ENCODE results near the gene AK8. TPM values are rescaled to one million over a fixed set of nuclear protein-coding genes. Genes with fewer than 3 reads are reported as not detected.

The AK8 gene
- total RNA-seq, 1 donor from 2014 or later, result 2.1 TPM

DNA sequence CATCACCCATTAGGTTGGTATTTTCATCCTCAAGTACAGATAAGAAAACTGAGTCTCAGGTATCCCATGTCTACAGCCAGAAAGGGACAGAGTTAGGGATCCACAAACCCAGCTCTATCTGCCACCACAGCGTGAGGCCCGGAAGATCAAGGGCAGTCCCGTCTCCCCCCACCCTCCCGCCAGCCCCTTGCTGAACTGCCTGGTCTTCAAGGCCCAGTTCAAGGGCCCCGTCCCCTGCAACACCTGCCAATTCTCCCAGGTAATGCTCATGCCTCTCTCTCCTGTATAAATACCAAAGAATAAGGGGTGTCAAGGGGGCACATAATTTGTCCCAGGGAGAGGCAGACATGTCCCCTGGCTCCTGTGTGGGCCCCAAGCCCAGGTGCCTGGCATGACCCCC, 50.7 kb downstream of the AK8 start:
- Mint-ChIP-seq H3K36me3 (no peaks in the 10 kb centered on the region), H3K27me3 (ENCODE audit: low read depth) (peaks cover 13% of the 10 kb centered on the region)

GRCh38 chr9:132826621-132827365, 51.3 kb downstream of the AK8 start:
- Mint-ChIP-seq H3K9me3 (no peaks in the 10 kb centered on the region), H3K27ac (no peak overlapping the region), H3K36me3 (no peaks in the 10 kb centered on the region), H3K4me1 (no peaks in the 10 kb centered on the region), H3K4me3 (no peak overlapping the region), H3K27me3 (ENCODE audit: low read depth) (peaks cover 13% of the 10 kb centered on the region)
- TF ChIP-seq, protein P1, sequence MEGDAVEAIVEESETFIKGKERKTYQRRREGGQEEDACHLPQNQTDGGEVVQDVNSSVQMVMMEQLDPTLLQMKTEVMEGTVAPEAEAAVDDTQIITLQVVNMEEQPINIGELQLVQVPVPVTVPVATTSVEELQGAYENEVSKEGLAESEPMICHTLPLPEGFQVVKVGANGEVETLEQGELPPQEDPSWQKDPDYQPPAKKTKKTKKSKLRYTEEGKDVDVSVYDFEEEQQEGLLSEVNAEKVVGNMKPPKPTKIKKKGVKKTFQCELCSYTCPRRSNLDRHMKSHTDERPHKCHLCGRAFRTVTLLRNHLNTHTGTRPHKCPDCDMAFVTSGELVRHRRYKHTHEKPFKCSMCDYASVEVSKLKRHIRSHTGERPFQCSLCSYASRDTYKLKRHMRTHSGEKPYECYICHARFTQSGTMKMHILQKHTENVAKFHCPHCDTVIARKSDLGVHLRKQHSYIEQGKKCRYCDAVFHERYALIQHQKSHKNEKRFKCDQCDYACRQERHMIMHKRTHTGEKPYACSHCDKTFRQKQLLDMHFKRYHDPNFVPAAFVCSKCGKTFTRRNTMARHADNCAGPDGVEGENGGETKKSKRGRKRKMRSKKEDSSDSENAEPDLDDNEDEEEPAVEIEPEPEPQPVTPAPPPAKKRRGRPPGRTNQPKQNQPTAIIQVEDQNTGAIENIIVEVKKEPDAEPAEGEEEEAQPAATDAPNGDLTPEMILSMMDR (IDR thresholded peaks at IDR 0.05; ENCODE audit: unreplicated experiment), result no peak
- no peak for DNase-seq (ENCODE audit: low spot score in 2 of 2, unreplicated experiment in 2 of 2)

More for the DNA sequence above, 50.7 kb downstream of the AK8 start:
- H3K27ac Mint-ChIP-seq, result no peak overlapping the region
- TF ChIP-seq, protein P1 (IDR thresholded peaks at IDR 0.05; ENCODE audit: unreplicated experiment), result no peak
- H3K4me1 Mint-ChIP-seq, result peaks cover 2% of the 10 kb centered on the region
- no peaks in the 10 kb centered on the region for H3K9me3 Mint-ChIP-seq
- H3K4me3 Mint-ChIP-seq, result no peak overlapping the region
- DNase-seq (ENCODE audit: low spot score in 2 of 2, unreplicated experiment in 2 of 2), result no peak

DNA sequence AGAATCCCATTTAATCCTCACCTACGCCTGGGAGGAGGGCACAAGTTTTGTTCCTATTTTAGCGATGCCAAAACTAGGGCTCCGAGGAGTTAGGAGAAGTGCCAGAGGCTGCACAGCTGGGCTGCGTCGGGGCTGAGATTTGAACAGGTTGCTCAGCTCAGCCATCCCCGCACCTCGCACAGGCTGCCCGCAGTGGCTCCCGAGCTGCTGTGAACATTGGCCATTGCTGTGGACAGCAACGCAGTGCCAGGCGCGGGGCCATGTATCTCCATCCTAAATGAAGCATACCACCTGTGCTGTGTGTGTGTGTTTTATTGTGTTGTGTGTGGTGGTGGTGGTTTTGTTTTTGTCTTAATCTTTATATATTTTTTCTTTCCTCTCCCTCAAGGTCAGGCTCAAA, 52.0 kb downstream of the AK8 start:
- Mint-ChIP-seq H3K9me3 (no peaks in the 10 kb centered on the region), H3K4me3 (no peak overlapping the region), H3K27ac (no peak overlapping the region), H3K4me1 (no peaks in the 10 kb centered on the region), H3K27me3 (ENCODE audit: low read depth) (peaks cover 13% of the 10 kb centered on the region), H3K36me3 (no peaks in the 10 kb centered on the region)
- no peak for DNase-seq (ENCODE audit: low spot score in 2 of 2, unreplicated experiment in 2 of 2)
- TF ChIP-seq, protein P1 (IDR thresholded peaks at IDR 0.05; ENCODE audit: unreplicated experiment), result no peak

GRCh38 chr9:132825430-132825829, 52.7 kb downstream of the AK8 start:
- Mint-ChIP-seq H3K27me3 (ENCODE audit: low read depth) (peaks cover 13% of the 10 kb centered on the region), H3K4me3 (no peak overlapping the region), H3K9me3 (no peaks in the 10 kb centered on the region), H3K36me3 (no peaks in the 10 kb centered on the region), H3K4me1 (no peaks in the 10 kb centered on the region), H3K27ac (no peak overlapping the region)
- TF ChIP-seq, protein P1 (IDR thresholded peaks at IDR 0.05; ENCODE audit: unreplicated experiment), result no peak
- no peak for DNase-seq (ENCODE audit: low spot score in 2 of 2, unreplicated experiment in 2 of 2)

DNA sequence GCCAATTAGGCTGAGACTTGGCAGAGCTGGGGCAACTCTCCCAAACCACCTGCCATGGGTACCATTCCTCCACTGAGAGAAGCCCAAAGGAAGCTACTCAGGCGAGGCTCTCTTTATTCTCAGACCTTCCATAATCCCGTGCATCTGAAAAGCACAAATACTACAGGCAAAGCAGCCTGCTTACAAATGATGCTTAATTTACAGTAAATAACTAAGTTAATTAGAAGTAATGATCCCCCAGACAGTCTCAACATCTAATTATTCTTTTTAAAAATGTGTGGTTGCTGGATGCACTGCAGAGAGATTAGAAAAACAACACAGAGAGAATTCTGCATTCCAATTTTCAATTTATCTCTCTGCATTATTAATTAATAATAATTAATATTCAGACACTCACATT, 53.1 kb downstream of the AK8 start:
- Mint-ChIP-seq H3K4me3 (no peak overlapping the region), H3K4me1 (peaks cover 2% of the 10 kb centered on the region), H3K36me3 (no peaks in the 10 kb centered on the region), H3K27ac (no peak overlapping the region), H3K9me3 (no peaks in the 10 kb centered on the region), H3K27me3 (ENCODE audit: low read depth) (peaks cover 15% of the 10 kb centered on the region)
- TF ChIP-seq, protein P1 (IDR thresholded peaks at IDR 0.05; ENCODE audit: unreplicated experiment), result no peak
- DNase-seq (ENCODE audit: low spot score in 2 of 2, unreplicated experiment in 2 of 2), result no peak
